ENCODE results near the gene FUCA1. TPM values are rescaled to one million over a fixed set of nuclear protein-coding genes. Genes with fewer than 3 reads are reported as not detected.
A peak's percentile ranks its signal among the peaks of the same experiment; 100 is the strongest.

FUCA1 gene
- total RNA-seq, 1 experiment from 2014 or later, result 30.9 TPM

- Histone ChIP-seq H3F3A (ENCODE audit: insufficient read depth, low read depth) (peaks cover 12% of the 10 kb centered on the region; the same call in 1 of the 2 replicates), H3K9me2 (ENCODE audit: insufficient read depth) (no peaks in the 10 kb centered on the region), H4K20me1 (ENCODE audit: insufficient read depth) (no peaks in the 10 kb centered on the region), H3K9me3 (ENCODE audit: insufficient read depth, low read depth) (no peaks in the 10 kb centered on the region), H3K79me2 (ENCODE audit: low read depth) (no peaks in the 10 kb centered on the region), H3K27me3 (ENCODE audit: insufficient read depth, low read depth) (no peaks in the 10 kb centered on the region), H2AFZ (peak overlapping the region; percentile 85), H3K4me1 (replicated peaks; ENCODE audit: insufficient read depth) (peaks cover 21% of the 10 kb centered on the region), H3K36me3 (ENCODE audit: low read depth) (no peaks in the 10 kb centered on the region), H3K27ac (no peak overlapping the region), H3K4me3 (peak overlapping the region; percentile 64), H3K4me2 (peak overlapping the region; percentile 93)
- BruUV-seq (replicated peaks), result TSS peak; percentile 27
- no peak for DNase-seq
- intact Hi-C loops (cut with micrococcal nuclease; ENCODE audit: unreplicated experiment), result loop anchor here (2.0 to 5.0 kb wide), 2 partner anchors 37 to 90 kb away; partner anchors contain the start of gene PNRC2
- POLR2A ChIA-PET (ENCODE audit: unreplicated experiment), result no interaction called here
- TF ChIP-seq EZH2 (IDR thresholded peaks at IDR 0.05; ENCODE audit: low read depth), result no peak
- no peak for TF ChIP-seq CTCF (conservative IDR thresholded peaks at IDR 0.05)
- CTCF ChIA-PET, result no interaction called here
These were observed 572 bp downstream of the FUCA1 start for GRCh38 chr1:23867542-23867894.

- peak; percentile 76 to 93 for DNase-seq
- TF ChIP-seq EZH2 (IDR thresholded peaks at IDR 0.05; ENCODE audit: low read depth), result no peak
- TF ChIP-seq CTCF (conservative IDR thresholded peaks at IDR 0.05), result no peak
- H3K9me3 ChIP-seq (ENCODE audit: insufficient read depth, low read depth), result no peaks in the 10 kb centered on the region
- no peak overlapping the region for H2AFZ ChIP-seq
- ChIA-PET POLR2A (ENCODE audit: unreplicated experiment) (interaction anchor here (0.5 to 0.7 kb wide), 8 partner anchors 38 to 835 kb away, joined by 3 to 8 read pairs (median 5); partner anchors contain the start of gene HMGCL), CTCF (interaction anchor here (1.0 kb wide), 1 partner anchor 74 kb away, joined by 3 read pairs; the partner anchor contains the start of gene LYPLA2)
- BruUV-seq (replicated peaks), result no TSS peak
- peak overlapping the region; percentile 18; the same call in 1 of the 2 replicates for H3K4me2 ChIP-seq
- H4K20me1 ChIP-seq (ENCODE audit: insufficient read depth), result no peaks in the 10 kb centered on the region
- H3K4me3 ChIP-seq, result no peak overlapping the region
- no peaks in the 10 kb centered on the region for H3K9me2 ChIP-seq (ENCODE audit: insufficient read depth)
- no peak overlapping the region for H3K27ac ChIP-seq
- intact Hi-C loops (cut with micrococcal nuclease; ENCODE audit: unreplicated experiment), result loop anchor here (1.0 to 5.0 kb wide), 2 partner anchors 40 to 92 kb away; partner anchors contain the start of genes HMGCL and PNRC2
- H3K36me3 ChIP-seq (ENCODE audit: low read depth), result no peaks in the 10 kb centered on the region
- H3F3A ChIP-seq (ENCODE audit: insufficient read depth, low read depth), result peaks cover 12% of the 10 kb centered on the region; the same call in 1 of the 2 replicates
- peaks cover 21% of the 10 kb centered on the region for H3K4me1 ChIP-seq (replicated peaks; ENCODE audit: insufficient read depth)
- H3K79me2 ChIP-seq (ENCODE audit: low read depth), result no peaks in the 10 kb centered on the region
- H3K27me3 ChIP-seq (ENCODE audit: insufficient read depth, low read depth), result no peaks in the 10 kb centered on the region
These were observed 2.6 kb downstream of the FUCA1 start for GRCh38 chr1:23865543-23865930.

- no peak for DNase-seq
- peaks cover 21% of the 10 kb centered on the region for H3K4me1 ChIP-seq (replicated peaks; ENCODE audit: insufficient read depth)
- no TSS peak for BruUV-seq (replicated peaks)
- H3F3A ChIP-seq (ENCODE audit: insufficient read depth, low read depth), result peaks cover 12% of the 10 kb centered on the region; the same call in 1 of the 2 replicates
- intact Hi-C loops (cut with micrococcal nuclease; ENCODE audit: unreplicated experiment), result loop anchor here (1.0 to 5.0 kb wide), 2 partner anchors 40 to 92 kb away; partner anchors contain the start of genes HMGCL and PNRC2
- H3K79me2 ChIP-seq (ENCODE audit: low read depth), result no peaks in the 10 kb centered on the region
- ChIA-PET CTCF (interaction anchor here (1.0 kb wide), 1 partner anchor 74 kb away, joined by 3 read pairs; the partner anchor contains the start of gene LYPLA2), POLR2A (ENCODE audit: unreplicated experiment) (interaction anchor here (0.5 to 0.7 kb wide), 5 partner anchors 39 to 181 kb away, joined by 3 to 8 read pairs (median 6); partner anchors contain the start of gene HMGCL)
- no peaks in the 10 kb centered on the region for H3K9me2 ChIP-seq (ENCODE audit: insufficient read depth)
- H4K20me1 ChIP-seq (ENCODE audit: insufficient read depth), result no peaks in the 10 kb centered on the region
- H3K4me2 ChIP-seq, result peak overlapping the region; percentile 18; the same call in 1 of the 2 replicates
- no peaks in the 10 kb centered on the region for H3K9me3 ChIP-seq (ENCODE audit: insufficient read depth, low read depth)
- H3K27ac ChIP-seq, result no peak overlapping the region
- TF ChIP-seq CTCF (conservative IDR thresholded peaks at IDR 0.05), result no peak
- TF ChIP-seq EZH2 (IDR thresholded peaks at IDR 0.05; ENCODE audit: low read depth), result no peak
- no peak overlapping the region for H3K4me3 ChIP-seq
- no peaks in the 10 kb centered on the region for H3K36me3 ChIP-seq (ENCODE audit: low read depth)
- H3K27me3 ChIP-seq (ENCODE audit: insufficient read depth, low read depth), result no peaks in the 10 kb centered on the region
- no peak overlapping the region for H2AFZ ChIP-seq
These were observed 3.1 kb downstream of the FUCA1 start for GRCh38 chr1:23864801-23865542.

Data from PC-9 (cell line).